HepG2 (cell line): ENCODE measurements around the gene UNC93A. TPM values are rescaled to one million over a fixed set of nuclear protein-coding genes. Genes with fewer than 3 reads are reported as not detected.

Source experiments
- ATAC-seq: fragments of 200-7000 bp; cut with Tn5 transposase; 3 replicates; pipeline ENCODE4 v1.9.1; 2020; ENCODE audit warnings: mild to moderate bottlenecking, moderate library complexity
- BruUV-seq: library from RNA; stranded (reverse); fragments of 400-500 nt; replicated peaks from 2 replicates; lab custom pipeline; 2021; lab: Mats Ljungman, UMichigan
- CTCF ChIA-PET: fragments of 300-600 bp; formaldehyde crosslinking; extraction: SDS; loops from one replicate; lab custom pipeline; 2021; ENCODE audit warnings: low total read pairs, inconsistent platforms, low intra/inter-chr PET ratio; lab: Yijun Ruan, JAX
- POLR2A ChIA-PET: fragments of 350-600 bp; sonication (Branson Sonifier 250); formaldehyde crosslinking; loops from one replicate; lab custom pipeline; 2020; ENCODE audit warnings: antibody characterized with exemption, inconsistent platforms; lab: Yijun Ruan, JAX
- DNase-seq: peaks from one replicate; pipeline ENCODE4 v3.0.0-alpha.2; 2015; ENCODE audit warnings: low spot score
- FAIRE-seq: peaks from 3 replicates; lab custom pipeline; 2011; peaks lifted over from hg19 to GRCh38; lab: Jason Lieb, UNC
- H2AFZ ChIP-seq: one replicate; pipeline ENCODE4 v1.6.1; 2011; ENCODE audit warnings: low read length, inconsistent platforms
- H3K27ac ChIP-seq: fragments of 300-600 bp; 3 replicates; pipeline ENCODE4 v1.8.0; 2011; ENCODE audit warnings: mixed run types, mild to moderate bottlenecking, mixed read lengths, low read length, inconsistent platforms; ENCODE audit not compliant: insufficient read depth; ENCODE audit errors: extremely low read length
- H3K27me3 ChIP-seq, 2 experiments: fragments of 200-600 bp in 1 of 2; 2 replicates in 1 of 2; 3 replicates in 1 of 2; pipeline versions ENCODE4 v1.6.0 to v1.8.0; 2011; ENCODE audit warnings: low read length in 2 of 2, mild to moderate bottlenecking in 2 of 2, moderate library complexity in 2 of 2, inconsistent platforms in 1 of 2; ENCODE audit not compliant: insufficient read depth in 2 of 2, control insufficient read depth in 1 of 2
- H3K36me3 ChIP-seq, 2 experiments: fragments of 200-600 bp in 1 of 2; replicated peaks in 1 of 2; 2 replicates in 1 of 2; 3 replicates in 1 of 2; pipeline versions ENCODE4 v1.5.1 to v1.8.0; 2011; ENCODE audit warnings: low read length in 2 of 2, inconsistent platforms in 1 of 2; ENCODE audit not compliant: insufficient read depth in 2 of 2, control insufficient read depth in 1 of 2
- H3K4me1 ChIP-seq: 2 replicates; pipeline ENCODE4 v1.5.1; 2012; ENCODE audit warnings: low read length, inconsistent platforms; ENCODE audit not compliant: insufficient read depth
- H3K4me2 ChIP-seq: 2 replicates; pipeline ENCODE4 v1.6.0; 2011; ENCODE audit warnings: low read depth, low read length, inconsistent platforms
- H3K4me3 ChIP-seq, 3 experiments: fragments of 200-600 bp in 1 of 3; sonication (generic), shearing (Covaris generic) in 1 of 3; replicated peaks in 1 of 3; 2 replicates each; pipeline ENCODE4 v1.5.1; 2011 to 2016; ENCODE audit warnings: low read length in 3 of 3, inconsistent platforms in 2 of 3, low read depth in 2 of 3, mild to moderate bottlenecking in 2 of 3, control low read depth in 1 of 3, mixed read lengths in 1 of 3; ENCODE audit not compliant: insufficient read depth in 1 of 3
- H3K79me2 ChIP-seq: one replicate; pipeline ENCODE4 v1.6.1; 2011; ENCODE audit warnings: low read length, inconsistent platforms; ENCODE audit not compliant: insufficient read depth
- H3K9ac ChIP-seq: 2 replicates; pipeline ENCODE4 v1.6.0; 2011; ENCODE audit warnings: mild to moderate bottlenecking, low read depth, low read length, inconsistent platforms; ENCODE audit not compliant: insufficient read depth
- H3K9me3 ChIP-seq: 2 replicates; pipeline ENCODE4 v1.5.1; 2012; ENCODE audit warnings: mild to moderate bottlenecking, low read length
- H4K20me1 ChIP-seq: 2 replicates; pipeline ENCODE4 v1.6.0; 2011; ENCODE audit warnings: inconsistent platforms, mild to moderate bottlenecking, low read length, moderate library complexity; ENCODE audit not compliant: insufficient read depth
- ARID2 ChIP-seq: sonication (generic); formaldehyde crosslinking; IDR thresholded peaks from 2 replicates; pipeline ENCODE4 v1.8.1; 2022; ENCODE audit warnings: mild to moderate bottlenecking, missing genetic modification reagents, borderline replicate concordance
- DDIT3 ChIP-seq: sonication (generic); formaldehyde crosslinking; IDR thresholded peaks from 2 replicates; pipeline ENCODE4 v1.4.0; 2020; ENCODE audit warnings: mild to moderate bottlenecking, missing genetic modification reagents
- FOSL2 ChIP-seq: sonication (generic); formaldehyde crosslinking; IDR thresholded peaks from 2 replicates; pipeline ENCODE4 v1.4.0; 2020; ENCODE audit warnings: missing genetic modification reagents
- GPN1 ChIP-seq: sonication (generic); formaldehyde crosslinking; IDR thresholded peaks from 2 replicates; pipeline ENCODE4 v1.5.1; 2020; ENCODE audit warnings: missing genetic modification reagents, borderline replicate concordance
- HOXA9 ChIP-seq: sonication (generic); formaldehyde crosslinking; IDR thresholded peaks from 2 replicates; pipeline ENCODE4 v1.8.1; 2022; ENCODE audit warnings: missing genetic modification reagents, mild to moderate bottlenecking, moderate library complexity, borderline replicate concordance
- SIX1 ChIP-seq: sonication (generic); formaldehyde crosslinking; IDR thresholded peaks from 2 replicates; pipeline ENCODE4 v1.4.0; 2020; ENCODE audit warnings: missing genetic modification reagents, borderline replicate concordance
- SMAD9 ChIP-seq: sonication (generic); formaldehyde crosslinking; IDR thresholded peaks from 2 replicates; pipeline ENCODE4 v1.5.1; 2020; ENCODE audit warnings: mild to moderate bottlenecking, missing genetic modification reagents
- ZBTB42 ChIP-seq: sonication (generic); formaldehyde crosslinking; IDR thresholded peaks from 2 replicates; pipeline ENCODE4 v1.5.0; 2020; ENCODE audit warnings: mild to moderate bottlenecking, missing genetic modification reagents
- ZNF350 ChIP-seq: sonication (generic); formaldehyde crosslinking; IDR thresholded peaks from 2 replicates; pipeline ENCODE4 v1.4.0; 2020; ENCODE audit warnings: mild to moderate bottlenecking, low read depth, missing genetic modification reagents, borderline replicate concordance
- ZNF549 ChIP-seq: sonication (generic); formaldehyde crosslinking; IDR thresholded peaks from 2 replicates; pipeline ENCODE4 v1.5.0; 2020; ENCODE audit warnings: missing genetic modification reagents
- ZNF687 ChIP-seq: sonication (generic); formaldehyde crosslinking; IDR thresholded peaks from 2 replicates; pipeline ENCODE4 v1.5.1; 2020; ENCODE audit warnings: mild to moderate bottlenecking, missing genetic modification reagents, moderate library complexity
- ZNF83 ChIP-seq: sonication (generic); formaldehyde crosslinking; IDR thresholded peaks from 2 replicates; pipeline ENCODE4 v1.4.0; 2020; ENCODE audit warnings: missing genetic modification reagents, mild to moderate bottlenecking, borderline replicate concordance
- ZSCAN30 ChIP-seq: sonication (generic); formaldehyde crosslinking; IDR thresholded peaks from 2 replicates; pipeline ENCODE4 v1.5.0; 2020; ENCODE audit warnings: mild to moderate bottlenecking, missing genetic modification reagents
- WGBS: methylation state at CpG from one replicate; pipeline ENCODE4 v1.1.6; 2017; ENCODE audit warnings: low lambda C conversion rate; 5-methylcytosine and 5-hydroxymethylcytosine counted together
- in situ Hi-C: cut with HindIII; loops from 2 replicates; pipeline ENCODE4 v1.10.0; 2017; ENCODE audit warnings: low pct_unique_long_range_greater_than_20kb; ENCODE audit not compliant: extremely low pct_ligation_motif_present
- intact Hi-C: fragments of 100-400 bp; cut with micrococcal nuclease; formaldehyde crosslinking; loops from one replicate; pipeline ENCODE4 v1.10.0; 2022; ENCODE audit not compliant: unreplicated experiment
- polyA plus RNA-seq, 8 experiments: library from polyadenylated mRNA; depleted of rRNA in 3 of 8; stranded (reverse) in 7 of 8; unstranded in 1 of 8; fragments of >200 nt; fragmentation: Illumina TruSeq in 4 of 8; extraction: Trizol in 4 of 8; gene quantifications; 2 replicates each; pipeline versions ENCODE4 v1.2.1 to v1.2.3, GENCODE V29; 2011 to 2016; ENCODE audit warnings: low read depth in 4 of 8, missing spikeins in 1 of 8, mixed read lengths in 1 of 8; ENCODE audit not compliant: insufficient read depth in 1 of 8
- total RNA-seq, 5 experiments: library from RNA; depleted of rRNA; stranded (reverse); fragments of >200 nt; fragmentation: Illumina TruSeq; extraction: Trizol; gene quantifications; 2 replicates each; pipeline ENCODE4 v1.2.3, GENCODE V29; 2016; ENCODE audit warnings: low read depth in 1 of 5
- TF ChIP-seq, protein P1 (sequence below): sonication (generic); formaldehyde crosslinking; IDR thresholded peaks from 2 replicates; pipeline ENCODE4 v1.5.1; 2020; ENCODE audit warnings: mild to moderate bottlenecking, missing genetic modification reagents, moderate library complexity

The UNC93A gene
- total and polyA plus RNA-seq, 2 of the 13 experiments (the other 11 are each of a cell fraction or from before 2014, with no cell fraction given) = 11.0 to 42.7 TPM

DNA sequence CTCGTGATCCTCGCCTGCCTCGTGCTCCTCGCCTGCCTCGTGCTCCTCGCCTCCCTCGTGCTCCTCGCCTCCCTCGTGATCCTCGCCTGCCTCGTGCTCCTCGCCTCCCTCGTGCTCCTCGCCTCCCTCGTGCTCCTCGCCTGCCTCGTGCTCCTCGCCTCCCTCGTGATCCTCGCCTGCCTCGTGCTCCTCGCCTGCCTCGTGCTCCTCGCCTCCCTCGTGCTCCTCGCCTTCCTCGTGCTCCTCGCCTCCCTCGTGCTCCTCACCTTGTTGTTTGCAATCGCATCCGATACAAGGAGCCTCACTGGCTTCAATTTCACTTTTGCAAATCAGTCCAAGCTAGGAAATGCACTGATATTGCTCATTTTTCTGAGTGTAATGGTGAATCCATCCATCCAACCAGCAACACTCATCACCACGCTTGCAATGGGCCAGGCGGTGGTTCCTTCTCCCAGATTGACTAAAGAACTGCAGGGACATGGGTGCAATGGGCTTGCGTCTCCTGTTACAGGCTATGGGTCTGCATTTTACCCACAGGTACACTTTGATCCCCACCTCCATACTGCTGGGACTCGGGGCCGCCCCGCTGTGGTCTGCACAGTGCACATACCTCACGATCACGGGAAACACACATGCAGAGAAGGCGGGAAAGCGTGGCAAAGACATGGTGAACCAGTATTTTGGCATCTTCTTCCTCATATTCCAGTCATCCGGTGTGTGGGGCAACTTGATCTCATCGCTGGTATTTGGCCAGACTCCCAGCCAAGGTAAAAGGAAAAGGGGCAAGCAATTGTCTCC is 4.6 kb downstream of the UNC93A start (continued):
- no peak for TF ChIP-seq SMAD9 (CRISPR knock-in tag)
- no peak for TF ChIP-seq ARID2 (CRISPR knock-in tag)
- no peak for TF ChIP-seq ZNF549 (CRISPR knock-in tag)
- peak; percentile 2; the same call in 1 of the 2 replicates for TF ChIP-seq ZNF687 (CRISPR knock-in tag)

GRCh38 chr6:167296293-167296690 is 5.2 kb downstream of the UNC93A start:
- H3K4me2 ChIP-seq = no peak overlapping the region
- ChIA-PET CTCF (no interaction called here), POLR2A (no interaction called here)
- intact Hi-C loops = no loop called here
- WGBS = 97% methylated on average over 5 of the region's 5 CpGs
- H3K9ac ChIP-seq = no peak overlapping the region
- BruUV-seq = no TSS peak
- no peaks in the 10 kb centered on the region for H4K20me1 ChIP-seq
- DNase-seq (no peak), ATAC-seq (no peak), FAIRE-seq (no peak)
- in situ Hi-C loops = no loop called here
- H3K4me1 ChIP-seq = peaks cover 30% of the 10 kb centered on the region
- no peak overlapping the region for H3K4me3 ChIP-seq
- no peaks in the 10 kb centered on the region for H3K79me2 ChIP-seq
- H3K27ac ChIP-seq = no peak overlapping the region
- no peaks in the 10 kb centered on the region for H3K27me3 ChIP-seq
- H3K9me3 ChIP-seq = no peaks in the 10 kb centered on the region
- no peak overlapping the region for H2AFZ ChIP-seq
- peaks cover 7 to 11% of the 10 kb centered on the region in 2 experiments; a peak in 4 of 5 replicates for H3K36me3 ChIP-seq
- TF ChIP-seq ZNF350 (no peak), ZBTB42 (CRISPR knock-in tag) (no peak), HOXA9 (CRISPR knock-in tag) (no peak), FOSL2 (CRISPR knock-in tag) (no peak), ZSCAN30 (CRISPR knock-in tag) (no peak), SIX1 (CRISPR knock-in tag) (no peak), GPN1 (CRISPR knock-in tag) (no peak), ZNF83 (CRISPR knock-in tag) (no peak), DDIT3 (CRISPR knock-in tag) (no peak)
- TF ChIP-seq, protein P1, sequence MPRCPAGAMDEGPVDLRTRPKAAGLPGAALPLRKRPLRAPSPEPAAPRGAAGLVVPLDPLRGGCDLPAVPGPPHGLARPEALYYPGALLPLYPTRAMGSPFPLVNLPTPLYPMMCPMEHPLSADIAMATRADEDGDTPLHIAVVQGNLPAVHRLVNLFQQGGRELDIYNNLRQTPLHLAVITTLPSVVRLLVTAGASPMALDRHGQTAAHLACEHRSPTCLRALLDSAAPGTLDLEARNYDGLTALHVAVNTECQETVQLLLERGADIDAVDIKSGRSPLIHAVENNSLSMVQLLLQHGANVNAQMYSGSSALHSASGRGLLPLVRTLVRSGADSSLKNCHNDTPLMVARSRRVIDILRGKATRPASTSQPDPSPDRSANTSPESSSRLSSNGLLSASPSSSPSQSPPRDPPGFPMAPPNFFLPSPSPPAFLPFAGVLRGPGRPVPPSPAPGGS (CRISPR knock-in tag) = no peak
